Nephron progenitor cell (in vitro differentiated cells): ENCODE measurements around the gene RFC5.
A peak's percentile ranks its signal among the peaks of the same experiment; 100 is the strongest.

Experiments
- DNase-seq: peaks from one replicate; pipeline ENCODE4 v3.0.0; 2021
- H3K27ac Mint-ChIP-seq: 2 replicates; pipeline ENCODE4 v1.8.0; 2021; ENCODE audit warnings: mild to moderate bottlenecking, moderate library complexity, mixed read lengths
- H3K27me3 Mint-ChIP-seq: 2 replicates; pipeline ENCODE4 v1.8.0; 2021; ENCODE audit warnings: mild to moderate bottlenecking, low read depth, mixed read lengths; ENCODE audit not compliant: poor library complexity
- H3K36me3 Mint-ChIP-seq: 2 replicates; pipeline ENCODE4 v1.8.0; 2021; ENCODE audit warnings: low read depth, mixed read lengths
- H3K4me1 Mint-ChIP-seq: 2 replicates; pipeline ENCODE4 v1.8.0; 2021; ENCODE audit warnings: mixed read lengths
- H3K4me3 Mint-ChIP-seq: 2 replicates; pipeline ENCODE4 v1.8.0; 2021; ENCODE audit warnings: mild to moderate bottlenecking, moderate library complexity, mixed read lengths
- H3K9me3 Mint-ChIP-seq: 2 replicates; pipeline ENCODE4 v1.8.0; 2021; ENCODE audit warnings: mild to moderate bottlenecking, moderate library complexity, mixed read lengths
- TF ChIP-seq, protein P1 (sequence below): fragments of 200-600 bp; sonication (generic); IDR thresholded peaks from 2 replicates; pipeline ENCODE4 v1.5.0; 2021; ENCODE audit warnings: antibody characterized with exemption

The RFC5 gene

DNA sequence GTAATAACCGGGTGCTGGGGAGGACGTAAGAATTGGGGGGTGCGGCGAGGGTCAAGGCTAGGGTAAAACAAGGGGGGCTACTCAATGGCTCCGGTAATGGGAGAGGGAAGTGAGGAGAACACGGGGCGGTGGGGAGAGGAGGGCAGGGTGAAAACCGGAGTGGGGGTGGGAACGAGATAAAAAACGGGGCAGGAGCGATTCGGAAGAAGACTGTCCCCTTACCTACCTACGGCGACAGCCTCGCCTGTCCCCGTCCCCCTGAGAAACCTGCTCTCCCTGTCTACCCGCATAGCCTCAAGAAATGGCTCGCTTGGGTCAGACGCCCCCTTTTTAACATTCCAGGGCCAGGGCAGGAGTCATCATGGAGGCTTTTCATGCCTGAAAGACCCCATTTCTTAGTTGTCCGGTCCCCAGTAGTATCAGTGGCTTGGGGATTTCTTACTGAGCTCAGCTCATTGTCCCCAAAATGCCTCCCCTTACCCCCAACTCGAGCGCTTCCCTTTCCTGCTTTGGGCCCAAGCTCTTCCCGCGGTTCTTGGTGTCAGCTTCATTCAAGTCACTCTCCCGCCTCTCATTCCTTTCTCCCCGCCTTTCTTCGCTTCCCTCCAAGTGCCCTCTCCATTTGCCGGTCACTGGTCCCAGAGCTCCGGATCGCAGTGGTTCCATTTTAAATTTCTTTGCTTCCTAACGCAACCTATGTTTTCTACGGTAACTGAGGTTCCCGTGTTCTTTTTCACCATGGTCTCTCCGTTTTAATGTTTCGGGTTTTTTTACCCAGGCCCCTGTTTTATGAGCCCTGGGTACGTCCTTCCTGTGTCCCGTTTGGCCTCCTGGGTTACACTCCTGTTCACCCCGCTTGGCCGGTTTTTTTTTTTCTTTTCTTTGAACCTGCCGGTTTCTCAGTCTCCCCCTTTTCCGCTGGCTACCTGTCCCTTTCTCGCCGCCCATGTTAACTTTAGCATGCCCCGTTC is 45.7 kb downstream of the RFC5 start:
- no peaks in the 10 kb centered on the region for H3K9me3 Mint-ChIP-seq
- TF ChIP-seq, protein P1, sequence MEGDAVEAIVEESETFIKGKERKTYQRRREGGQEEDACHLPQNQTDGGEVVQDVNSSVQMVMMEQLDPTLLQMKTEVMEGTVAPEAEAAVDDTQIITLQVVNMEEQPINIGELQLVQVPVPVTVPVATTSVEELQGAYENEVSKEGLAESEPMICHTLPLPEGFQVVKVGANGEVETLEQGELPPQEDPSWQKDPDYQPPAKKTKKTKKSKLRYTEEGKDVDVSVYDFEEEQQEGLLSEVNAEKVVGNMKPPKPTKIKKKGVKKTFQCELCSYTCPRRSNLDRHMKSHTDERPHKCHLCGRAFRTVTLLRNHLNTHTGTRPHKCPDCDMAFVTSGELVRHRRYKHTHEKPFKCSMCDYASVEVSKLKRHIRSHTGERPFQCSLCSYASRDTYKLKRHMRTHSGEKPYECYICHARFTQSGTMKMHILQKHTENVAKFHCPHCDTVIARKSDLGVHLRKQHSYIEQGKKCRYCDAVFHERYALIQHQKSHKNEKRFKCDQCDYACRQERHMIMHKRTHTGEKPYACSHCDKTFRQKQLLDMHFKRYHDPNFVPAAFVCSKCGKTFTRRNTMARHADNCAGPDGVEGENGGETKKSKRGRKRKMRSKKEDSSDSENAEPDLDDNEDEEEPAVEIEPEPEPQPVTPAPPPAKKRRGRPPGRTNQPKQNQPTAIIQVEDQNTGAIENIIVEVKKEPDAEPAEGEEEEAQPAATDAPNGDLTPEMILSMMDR: no peak
- peak overlapping the region; percentile 91 for H3K27ac Mint-ChIP-seq
- H3K27me3 Mint-ChIP-seq: no peaks in the 10 kb centered on the region
- H3K4me3 Mint-ChIP-seq: peak overlapping the region; percentile 94
- no peaks in the 10 kb centered on the region for H3K36me3 Mint-ChIP-seq
- peak; percentile 35 for DNase-seq
- peaks cover 37% of the 10 kb centered on the region for H3K4me1 Mint-ChIP-seq

DNA sequence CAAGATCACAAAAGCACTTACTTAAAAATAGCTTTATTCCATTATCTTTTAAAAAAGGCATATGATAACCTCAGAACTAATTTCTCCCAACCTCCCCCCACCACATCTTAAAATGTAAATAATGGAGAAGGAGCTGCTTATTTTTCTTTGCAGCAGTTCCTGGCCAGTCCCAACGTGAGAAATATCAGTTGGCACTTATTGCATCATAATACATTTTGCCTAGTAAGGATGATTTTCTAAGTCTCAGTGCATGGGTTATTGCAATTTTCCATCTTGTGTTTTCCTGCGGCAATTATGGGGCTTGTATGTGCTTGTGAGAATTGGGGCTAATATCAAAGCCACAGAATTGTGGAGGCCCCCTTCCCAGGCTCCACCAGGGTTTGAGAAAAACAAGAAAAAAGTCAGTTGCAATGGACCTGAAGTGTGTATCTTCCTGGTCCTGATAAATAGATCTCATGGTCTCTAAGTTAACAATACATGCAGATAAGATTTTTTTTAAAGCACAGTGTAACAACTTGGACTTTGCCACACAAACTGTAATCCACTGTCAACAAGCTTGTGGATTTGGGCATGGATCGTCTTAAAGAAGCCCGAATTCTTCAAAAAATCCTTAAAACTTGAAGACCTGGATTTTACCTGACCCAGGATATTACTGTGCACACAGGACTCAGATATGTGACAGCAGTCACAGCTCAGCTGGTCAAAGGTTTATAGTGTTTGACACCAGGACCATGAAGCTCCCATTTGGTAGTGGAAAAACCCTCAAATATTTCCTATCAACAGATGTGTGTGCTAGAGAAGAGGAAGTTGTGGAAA is 47.3 kb downstream of the RFC5 start:
- TF ChIP-seq, protein P1: no peak
- DNase-seq: no peak
- H3K27me3 Mint-ChIP-seq: peaks cover 3% of the 10 kb centered on the region
- H3K36me3 Mint-ChIP-seq: peaks cover 9% of the 10 kb centered on the region
- peak overlapping the region; percentile 94 for H3K4me3 Mint-ChIP-seq
- peaks cover 37% of the 10 kb centered on the region for H3K4me1 Mint-ChIP-seq
- H3K27ac Mint-ChIP-seq: peak overlapping the region; percentile 68
- H3K9me3 Mint-ChIP-seq: no peaks in the 10 kb centered on the region

DNA sequence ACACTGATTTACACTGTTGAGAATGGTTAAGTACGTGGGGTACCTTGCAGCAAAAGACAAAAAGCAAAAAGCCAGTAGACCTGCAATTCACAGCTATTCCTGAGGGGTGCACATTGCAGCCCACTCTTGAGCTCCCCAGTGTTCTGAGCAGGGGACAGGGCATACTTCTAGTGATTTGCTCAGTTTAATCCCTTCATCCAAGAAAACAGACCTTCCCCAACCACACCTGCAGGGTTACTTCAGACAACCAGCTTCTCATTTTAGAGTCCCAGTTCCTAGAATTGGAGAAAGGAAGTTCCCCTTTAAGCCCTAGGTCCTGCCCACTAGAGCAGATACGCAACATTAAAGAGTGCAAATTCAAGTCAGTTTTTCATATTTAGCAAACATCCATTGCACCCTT is 48.1 kb downstream of the RFC5 start:
- TF ChIP-seq, protein P1: peak; percentile 38
- peak overlapping the region; percentile 56 for H3K4me3 Mint-ChIP-seq
- H3K4me1 Mint-ChIP-seq: peaks cover 34% of the 10 kb centered on the region
- peak overlapping the region; percentile 68 for H3K27ac Mint-ChIP-seq
- peaks cover 11% of the 10 kb centered on the region for H3K36me3 Mint-ChIP-seq
- DNase-seq: no peak
- H3K9me3 Mint-ChIP-seq: no peaks in the 10 kb centered on the region
- peaks cover 3% of the 10 kb centered on the region for H3K27me3 Mint-ChIP-seq

DNA sequence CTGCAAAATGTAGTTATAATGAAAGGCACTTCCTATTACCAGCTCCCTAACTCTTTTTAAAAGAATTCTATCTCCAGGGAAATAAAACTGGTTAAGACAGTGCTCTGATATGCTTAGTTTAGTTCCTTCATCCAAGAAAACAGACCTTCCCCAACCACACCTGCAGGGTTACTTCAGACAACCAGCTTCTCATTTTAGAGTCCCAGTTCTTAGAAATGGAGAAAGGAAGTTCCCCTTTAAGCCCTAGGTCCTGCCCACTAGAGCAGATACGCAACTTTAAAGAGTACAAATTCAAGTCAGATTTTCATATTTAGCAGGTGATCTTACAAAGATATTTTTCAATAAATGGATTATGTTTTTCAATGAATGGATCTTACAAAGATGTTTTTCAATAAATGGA is 48.9 kb downstream of the RFC5 start:
- DNase-seq: no peak
- Mint-ChIP-seq H3K9me3 (no peaks in the 10 kb centered on the region), H3K27ac (no peak overlapping the region), H3K36me3 (peaks cover 11% of the 10 kb centered on the region), H3K27me3 (peaks cover 3% of the 10 kb centered on the region), H3K4me1 (peaks cover 26% of the 10 kb centered on the region), H3K4me3 (no peak overlapping the region)
- TF ChIP-seq, protein P1: no peak

DNA sequence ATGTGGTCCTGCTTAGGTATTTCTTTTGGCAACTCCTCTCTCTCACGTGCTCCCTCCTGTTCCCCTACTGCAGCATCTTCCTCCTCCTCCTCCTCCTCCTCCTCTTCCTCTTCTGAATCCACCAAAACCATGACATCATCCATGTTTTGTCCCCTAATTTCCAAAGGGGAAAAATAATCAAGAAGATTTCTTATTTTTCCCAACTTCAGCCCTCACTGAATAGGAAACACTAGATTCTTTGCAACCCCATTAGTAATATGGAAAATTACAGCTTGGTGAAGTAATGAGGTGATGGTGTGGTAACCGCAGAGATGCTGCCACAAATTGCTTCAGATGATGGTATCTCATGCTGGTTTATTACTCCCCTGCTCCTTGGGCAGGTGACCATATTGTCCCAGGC is 51.9 kb downstream of the RFC5 start:
- H3K4me1 Mint-ChIP-seq: peaks cover 15% of the 10 kb centered on the region
- TF ChIP-seq, protein P1: no peak
- H3K4me3 Mint-ChIP-seq: no peak overlapping the region
- peaks cover 23% of the 10 kb centered on the region for H3K36me3 Mint-ChIP-seq
- no peaks in the 10 kb centered on the region for H3K9me3 Mint-ChIP-seq
- peaks cover 3% of the 10 kb centered on the region for H3K27me3 Mint-ChIP-seq
- H3K27ac Mint-ChIP-seq: no peak overlapping the region
- no peak for DNase-seq
